CD4-positive, CD25-positive, alpha-beta regulatory T cell (primary cell): ENCODE data around the gene HDAC4. TPM values are rescaled to one million over a fixed set of nuclear protein-coding genes. Genes with fewer than 3 reads are reported as not detected.

Experiments used
- ATAC-seq, 2 donors: fragments of 150-1000 bp; cut with Tn5 transposase; one replicate each; pipeline ENCODE4 v1.10.0; 2021; ENCODE audit warnings: low read depth in 2 of 2, moderate number of reproducible peaks in 2 of 2, moderate library complexity in 1 of 2
- DNase-seq, 3 donors: peaks; one replicate each; pipeline versions ENCODE4 v3.0.0 to v3.0.0-alpha.2; 2012 to 2022; ENCODE audit warnings: mixed read lengths in 1 of 3
- H3K27ac ChIP-seq: one replicate; pipeline ENCODE4 v1.7.0; 2013; ENCODE audit warnings: mild to moderate bottlenecking, low read length; ENCODE audit not compliant: insufficient read depth, poor library complexity, severe bottlenecking
- H3K27me3 ChIP-seq: one replicate; pipeline ENCODE4 v1.7.0; 2013; ENCODE audit warnings: low read length; ENCODE audit not compliant: control insufficient read depth, insufficient read depth
- H3K36me3 ChIP-seq: one replicate; pipeline ENCODE4 v1.7.0; 2013; ENCODE audit warnings: mild to moderate bottlenecking, low read length, moderate library complexity; ENCODE audit not compliant: control insufficient read depth, insufficient read depth
- H3K4me1 ChIP-seq: 2 replicates; pipeline ENCODE4 v1.7.0; 2013; ENCODE audit warnings: mild to moderate bottlenecking, low read length; ENCODE audit not compliant: insufficient read depth, control insufficient read depth, poor library complexity, severe bottlenecking
- H3K4me3 ChIP-seq: one replicate; pipeline ENCODE4 v1.7.0; 2013; ENCODE audit warnings: low read depth, mild to moderate bottlenecking, low read length, moderate library complexity
- H3K9me3 ChIP-seq, 2 experiments: 1 replicate in 1 of 2; 2 replicates in 1 of 2; pipeline ENCODE4 v1.7.0; 2013; ENCODE audit warnings: low read length in 2 of 2, mild to moderate bottlenecking in 1 of 2, moderate library complexity in 1 of 2; ENCODE audit not compliant: control insufficient read depth in 2 of 2
- H3K27ac Mint-ChIP-seq, 3 donors: one replicate each; pipeline ENCODE4 v1.8.0; 2020 to 2022; ENCODE audit warnings: mild to moderate bottlenecking in 3 of 3, mixed read lengths in 3 of 3, moderate library complexity in 2 of 3
- H3K27me3 Mint-ChIP-seq: one replicate; pipeline ENCODE4 v1.8.0; 2022; ENCODE audit warnings: mild to moderate bottlenecking, mixed read lengths
- H3K36me3 Mint-ChIP-seq: one replicate; pipeline ENCODE4 v1.8.0; 2020; ENCODE audit warnings: mixed read lengths
- H3K4me1 Mint-ChIP-seq, 4 donors: one replicate each; pipeline ENCODE4 v1.8.0; 2020 to 2022; ENCODE audit warnings: mixed read lengths in 4 of 4, mild to moderate bottlenecking in 1 of 4
- H3K4me3 Mint-ChIP-seq, 4 donors: one replicate each; pipeline ENCODE4 v1.8.0; 2020 to 2022; ENCODE audit warnings: mild to moderate bottlenecking in 4 of 4, mixed read lengths in 4 of 4, moderate library complexity in 3 of 4
- H3K9me3 Mint-ChIP-seq, 7 donors: one replicate each; pipeline ENCODE4 v1.8.0; 2020 to 2022; ENCODE audit warnings: mixed read lengths in 7 of 7, mild to moderate bottlenecking in 3 of 7, moderate library complexity in 2 of 7
- polyA plus RNA-seq, 4 donors: library from polyadenylated mRNA; unstranded; fragments of 300-500 nt; fragmentation: Illumina TruSeq; gene quantifications; one replicate each; pipeline ENCODE4 v1.2.3, GENCODE V29; 2021
- total RNA-seq: library from RNA; stranded (reverse); gene quantifications from one replicate; pipeline ENCODE4 v1.2.3, GENCODE V29; 2022

The HDAC4 gene
- total and polyA plus RNA-seq, 5 donors from 2014 or later = 6.5 to 118 (median 8.6) TPM

GRCh38 chr2:239229545-239230279 is 171.1 kb downstream of the HDAC4 start:
- no peaks in the 10 kb centered on the region for H3K27me3 Mint-ChIP-seq
- Histone ChIP-seq H3K27ac (no peak overlapping the region), H3K4me3 (no peak overlapping the region), H3K27me3 (no peaks in the 10 kb centered on the region), H3K9me3 (no peaks in the 10 kb centered on the region), H3K4me1 (peaks cover 34% of the 10 kb centered on the region), H3K36me3 (peaks cover 18% of the 10 kb centered on the region)
- H3K36me3 Mint-ChIP-seq = peaks cover 13% of the 10 kb centered on the region
- no peak for ATAC-seq
- no peak for DNase-seq
- H3K9me3 Mint-ChIP-seq = no peaks in the 10 kb centered on the region
- H3K27ac Mint-ChIP-seq = peak overlapping the region in 2 of 3 donors; percentile 20 to 39
- H3K4me3 Mint-ChIP-seq = peak overlapping the region in 2 of 4 donors; percentile 28 to 44
- peaks cover 15 to 86% (median 51%) of the 10 kb centered on the region in 4 donors for H3K4me1 Mint-ChIP-seq

- Histone ChIP-seq H3K4me1 (peaks cover 28% of the 10 kb centered on the region), H3K27ac (no peak overlapping the region), H3K4me3 (no peak overlapping the region), H3K9me3 (no peaks in the 10 kb centered on the region), H3K27me3 (no peaks in the 10 kb centered on the region), H3K36me3 (peaks cover 5% of the 10 kb centered on the region)
- ATAC-seq = no peak
- no peaks in the 10 kb centered on the region for H3K27me3 Mint-ChIP-seq
- no peak for DNase-seq
- H3K4me3 Mint-ChIP-seq = no peak overlapping the region
- H3K9me3 Mint-ChIP-seq = peaks cover 0 to 2% (median 0%) of the 10 kb centered on the region in 7 donors
- H3K36me3 Mint-ChIP-seq = peaks cover 4% of the 10 kb centered on the region
- peak overlapping the region; percentile 54 to 80 (median 74) for H3K27ac Mint-ChIP-seq
- H3K4me1 Mint-ChIP-seq = peaks cover 18 to 86% (median 49%) of the 10 kb centered on the region in 4 donors
These were observed 173.0 kb downstream of the HDAC4 start for GRCh38 chr2:239227661-239228371.

- H3K9me3 Mint-ChIP-seq = peaks cover 0 to 2% (median 0%) of the 10 kb centered on the region in 7 donors
These were observed 173.9 kb downstream of the HDAC4 start for GRCh38 chr2:239226677-239227581.

GRCh38 chr2:239225871-239226561 is 174.8 kb downstream of the HDAC4 start:
- peak overlapping the region in 2 of 3 donors; percentile 76 to 81 for H3K27ac Mint-ChIP-seq
- peaks cover 26% of the 10 kb centered on the region for H3K4me1 ChIP-seq
- no peak overlapping the region for H3K27ac ChIP-seq

More at GRCh38 chr2:239226677-239227581, 173.9 kb downstream of the HDAC4 start:
- no peaks in the 10 kb centered on the region for H3K9me3 ChIP-seq
- peaks cover 28% of the 10 kb centered on the region for H3K4me1 ChIP-seq
- no peak for ATAC-seq
- Mint-ChIP-seq H3K27ac (peak overlapping the region; percentile 52 to 81 (median 76)), H3K27me3 (no peaks in the 10 kb centered on the region), H3K4me1 (peaks cover 25 to 90% (median 54%) of the 10 kb centered on the region in 4 donors), H3K36me3 (peaks cover 4% of the 10 kb centered on the region), H3K4me3 (peak overlapping the region in 1 of 4 donors; percentile 15)
- no peak for DNase-seq
- no peaks in the 10 kb centered on the region for H3K27me3 ChIP-seq
- no peak overlapping the region for H3K4me3 ChIP-seq
- H3K27ac ChIP-seq = no peak overlapping the region
- H3K36me3 ChIP-seq = peaks cover 5% of the 10 kb centered on the region

GRCh38 chr2:239225371-239225851 is 175.4 kb downstream of the HDAC4 start:
- Mint-ChIP-seq H3K9me3 (peaks cover 0 to 2% (median 0%) of the 10 kb centered on the region in 7 donors), H3K27ac (peak overlapping the region in 2 of 3 donors; percentile 76), H3K4me1 (peaks cover 19 to 93% (median 54%) of the 10 kb centered on the region in 4 donors), H3K27me3 (no peaks in the 10 kb centered on the region), H3K4me3 (peak overlapping the region in 1 of 4 donors; percentile 35), H3K36me3 (peaks cover 4% of the 10 kb centered on the region)
- no peak for DNase-seq
- Histone ChIP-seq H3K27ac (no peak overlapping the region), H3K4me3 (no peak overlapping the region), H3K4me1 (peaks cover 28% of the 10 kb centered on the region), H3K9me3 (no peaks in the 10 kb centered on the region), H3K27me3 (no peaks in the 10 kb centered on the region), H3K36me3 (peaks cover 5% of the 10 kb centered on the region)
- ATAC-seq = no peak

More at GRCh38 chr2:239225871-239226561, 174.8 kb downstream of the HDAC4 start:
- no peaks in the 10 kb centered on the region for H3K27me3 ChIP-seq
- ATAC-seq = no peak
- H3K27me3 Mint-ChIP-seq = no peaks in the 10 kb centered on the region
- peak overlapping the region in 1 of 4 donors; percentile 35 for H3K4me3 Mint-ChIP-seq
- H3K4me1 Mint-ChIP-seq = peaks cover 24 to 93% (median 55%) of the 10 kb centered on the region in 4 donors
- no peak for DNase-seq
- H3K36me3 Mint-ChIP-seq = peaks cover 4% of the 10 kb centered on the region
- H3K4me3 ChIP-seq = no peak overlapping the region
- no peaks in the 10 kb centered on the region for H3K9me3 ChIP-seq
- H3K36me3 ChIP-seq = peaks cover 5% of the 10 kb centered on the region
- H3K9me3 Mint-ChIP-seq = peaks cover 0 to 2% (median 0%) of the 10 kb centered on the region in 7 donors

GRCh38 chr2:239224955-239225354 is 175.9 kb downstream of the HDAC4 start:
- Histone ChIP-seq H3K9me3 (no peaks in the 10 kb centered on the region), H3K36me3 (peaks cover 5% of the 10 kb centered on the region), H3K4me3 (no peak overlapping the region), H3K27ac (no peak overlapping the region), H3K27me3 (no peaks in the 10 kb centered on the region), H3K4me1 (peaks cover 28% of the 10 kb centered on the region)
- ATAC-seq (no peak), DNase-seq (no peak)
- Mint-ChIP-seq H3K4me1 (peaks cover 23 to 93% (median 56%) of the 10 kb centered on the region in 4 donors), H3K4me3 (no peak overlapping the region), H3K9me3 (peaks cover 0 to 2% (median 0%) of the 10 kb centered on the region in 7 donors), H3K36me3 (peaks cover 9% of the 10 kb centered on the region), H3K27ac (peak overlapping the region; percentile 39 to 76 (median 47)), H3K27me3 (no peaks in the 10 kb centered on the region)
